ENCODE data around the gene BCHE. TPM values are rescaled to one million over a fixed set of nuclear protein-coding genes. Genes with fewer than 3 reads are reported as not detected.

BCHE gene
- total RNA-seq, 4 donors from 2014 or later = 31.8 to 96.2 (median 49.3) TPM

DNA sequence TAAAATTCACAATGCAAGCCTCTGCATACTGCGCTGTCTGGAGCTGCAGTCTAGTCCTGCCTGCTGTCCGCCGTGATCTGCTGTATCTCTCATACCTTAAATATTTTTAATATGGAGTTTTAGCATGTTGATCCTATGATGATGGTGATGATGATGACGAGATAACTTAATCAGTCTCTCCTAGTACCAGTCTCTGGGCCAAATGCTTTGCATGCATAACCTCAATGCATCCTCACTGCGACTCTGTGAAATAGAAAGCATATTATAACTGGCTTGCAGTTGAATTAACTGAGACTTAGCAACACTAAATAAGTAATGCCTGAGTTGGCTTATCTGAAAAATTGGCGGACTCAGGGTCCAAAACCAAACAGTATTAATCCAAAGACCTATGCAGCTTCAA is 38.4 kb upstream of the BCHE start:
- no peak overlapping the region for H3K27ac ChIP-seq
- TF ChIP-seq, protein P1, sequence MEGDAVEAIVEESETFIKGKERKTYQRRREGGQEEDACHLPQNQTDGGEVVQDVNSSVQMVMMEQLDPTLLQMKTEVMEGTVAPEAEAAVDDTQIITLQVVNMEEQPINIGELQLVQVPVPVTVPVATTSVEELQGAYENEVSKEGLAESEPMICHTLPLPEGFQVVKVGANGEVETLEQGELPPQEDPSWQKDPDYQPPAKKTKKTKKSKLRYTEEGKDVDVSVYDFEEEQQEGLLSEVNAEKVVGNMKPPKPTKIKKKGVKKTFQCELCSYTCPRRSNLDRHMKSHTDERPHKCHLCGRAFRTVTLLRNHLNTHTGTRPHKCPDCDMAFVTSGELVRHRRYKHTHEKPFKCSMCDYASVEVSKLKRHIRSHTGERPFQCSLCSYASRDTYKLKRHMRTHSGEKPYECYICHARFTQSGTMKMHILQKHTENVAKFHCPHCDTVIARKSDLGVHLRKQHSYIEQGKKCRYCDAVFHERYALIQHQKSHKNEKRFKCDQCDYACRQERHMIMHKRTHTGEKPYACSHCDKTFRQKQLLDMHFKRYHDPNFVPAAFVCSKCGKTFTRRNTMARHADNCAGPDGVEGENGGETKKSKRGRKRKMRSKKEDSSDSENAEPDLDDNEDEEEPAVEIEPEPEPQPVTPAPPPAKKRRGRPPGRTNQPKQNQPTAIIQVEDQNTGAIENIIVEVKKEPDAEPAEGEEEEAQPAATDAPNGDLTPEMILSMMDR (IDR thresholded peaks at IDR 0.05) = no peak
- TF ChIP-seq EP300 (IDR thresholded peaks at IDR 0.05) = no peak
- TF ChIP-seq POLR2A (IDR thresholded peaks at IDR 0.05) = no peak
- TF ChIP-seq POLR2AphosphoS5 (IDR thresholded peaks at IDR 0.05) = no peak
- no peak for ATAC-seq

DNA sequence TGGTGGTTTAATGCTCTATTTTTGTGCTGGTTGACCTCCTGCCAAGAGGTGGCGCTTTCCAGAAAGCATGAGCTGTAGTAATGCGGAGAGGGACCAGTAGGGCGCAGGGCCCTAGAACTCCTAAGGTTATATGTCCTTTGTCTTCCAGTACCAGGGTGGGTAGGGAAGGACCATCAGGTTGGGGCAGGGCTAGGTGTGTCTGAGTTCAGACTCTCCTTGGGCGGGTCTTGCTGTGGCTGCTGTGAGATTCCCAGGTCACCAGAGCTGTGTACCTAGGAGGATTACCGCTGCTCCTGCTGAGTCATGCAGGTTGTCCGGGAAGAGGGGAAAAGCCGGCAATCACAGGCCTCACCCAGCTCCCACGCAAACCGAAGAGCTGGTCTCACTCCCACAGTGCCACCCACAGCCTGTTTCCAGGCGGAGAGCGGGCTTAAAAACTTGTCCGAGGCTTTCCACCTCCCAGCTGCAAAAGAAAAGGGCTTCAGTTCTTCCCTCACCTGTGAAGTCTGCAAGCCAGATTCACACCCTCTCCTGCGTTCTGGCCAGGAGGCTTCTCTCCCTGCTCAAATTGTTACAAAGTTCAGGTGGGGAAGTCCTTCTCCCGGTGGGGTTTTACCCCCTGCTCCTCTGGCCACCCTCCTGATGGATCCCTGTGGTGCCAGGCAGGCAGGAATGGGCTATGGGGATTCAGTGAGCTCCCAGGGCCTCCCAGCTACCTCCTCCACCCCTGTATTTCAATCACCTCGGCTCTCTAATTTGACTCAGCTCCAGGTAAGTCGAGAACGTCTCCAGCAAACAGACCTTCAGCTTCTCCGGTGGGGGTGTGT is 37.7 kb upstream of the BCHE start:
- H3K27ac ChIP-seq = no peak overlapping the region
- no peak overlapping the region for H3K4me3 ChIP-seq
- H3K36me3 ChIP-seq = no peaks in the 10 kb centered on the region
- H3K27me3 ChIP-seq = no peaks in the 10 kb centered on the region
- TF ChIP-seq POLR2AphosphoS5 (IDR thresholded peaks at IDR 0.05) (no peak), POLR2A (IDR thresholded peaks at IDR 0.05) (no peak), EP300 (IDR thresholded peaks at IDR 0.05) (no peak)
- TF ChIP-seq, protein P1 (IDR thresholded peaks at IDR 0.05) = no peak
- no peaks in the 10 kb centered on the region for H3K9me3 ChIP-seq
- H3K4me1 ChIP-seq = no peaks in the 10 kb centered on the region
- ATAC-seq = no peak
- WGBS, 2 donors (ENCODE audit: low coverage in 1 of 2) = 83 to 100% methylated on average over 2 to 9 of the region's 18 CpGs

More for the DNA sequence above, 38.4 kb upstream of the BCHE start:
- no peaks in the 10 kb centered on the region for H3K36me3 ChIP-seq
- no peak overlapping the region for H3K4me3 ChIP-seq
- 82 to 90% methylated on average over 2 to 4 of the region's 6 CpGs for WGBS, 2 donors (ENCODE audit: low coverage in 1 of 2)
- no peaks in the 10 kb centered on the region for H3K27me3 ChIP-seq
- no peaks in the 10 kb centered on the region for H3K9me3 ChIP-seq
- no peaks in the 10 kb centered on the region for H3K4me1 ChIP-seq

DNA sequence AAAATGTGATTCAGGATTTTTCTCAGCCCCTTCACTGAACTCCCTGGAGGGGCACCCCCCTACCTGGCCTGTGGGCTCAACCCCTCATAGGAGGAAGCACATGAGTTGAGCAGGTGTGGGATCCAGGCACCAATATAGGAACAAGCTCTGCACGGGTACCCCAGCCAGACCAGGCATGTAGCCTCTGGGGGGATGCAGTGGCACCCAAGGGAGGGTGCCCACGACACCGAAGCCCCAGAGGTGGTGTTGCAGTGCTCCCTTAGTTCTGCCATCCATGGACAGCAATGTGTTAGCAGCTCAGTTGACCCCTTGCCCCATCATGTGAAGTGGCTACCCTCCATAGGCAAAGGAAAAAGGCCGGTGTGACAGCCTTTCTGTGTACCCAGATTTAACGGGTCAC is 30.9 kb upstream of the BCHE start:
- no peaks in the 10 kb centered on the region for H3K27me3 ChIP-seq
- H3K4me1 ChIP-seq = no peaks in the 10 kb centered on the region
- no peak overlapping the region for H3K27ac ChIP-seq
- no peak overlapping the region for H3K4me3 ChIP-seq
- H3K36me3 ChIP-seq = no peaks in the 10 kb centered on the region
- TF ChIP-seq POLR2A (IDR thresholded peaks at IDR 0.05) = no peak
- no peak for TF ChIP-seq EP300 (IDR thresholded peaks at IDR 0.05)
- no peak for TF ChIP-seq POLR2AphosphoS5 (IDR thresholded peaks at IDR 0.05)
- TF ChIP-seq, protein P1 (IDR thresholded peaks at IDR 0.05) = no peak
- no peaks in the 10 kb centered on the region for H3K9me3 ChIP-seq
- 90 to 93% methylated on average over 2 to 3 of the region's 5 CpGs for WGBS, 2 donors (ENCODE audit: low coverage in 1 of 2)
- ATAC-seq = no peak

DNA sequence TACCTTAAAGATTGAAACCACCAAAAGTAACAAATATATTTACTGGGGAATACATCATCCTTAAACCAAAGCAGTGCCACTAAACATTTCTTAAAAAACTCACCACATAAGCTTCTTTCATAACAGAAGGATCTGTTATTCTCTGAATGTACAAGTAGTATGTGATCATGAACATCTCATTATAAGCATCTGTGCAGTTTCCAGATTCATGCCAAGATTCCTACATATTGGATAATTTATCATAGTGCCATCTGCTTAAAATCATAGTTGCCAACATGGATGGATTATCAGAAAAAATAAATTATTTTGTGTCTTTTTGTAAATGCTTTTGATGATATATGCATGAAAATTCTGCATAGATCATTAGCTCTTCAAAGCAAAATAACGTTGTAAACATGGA is 21.8 kb upstream of the BCHE start:
- no peak overlapping the region for H3K27ac ChIP-seq
- H3K27me3 ChIP-seq = no peaks in the 10 kb centered on the region
- H3K4me3 ChIP-seq = no peak overlapping the region
- H3K4me1 ChIP-seq = no peaks in the 10 kb centered on the region
- no peaks in the 10 kb centered on the region for H3K9me3 ChIP-seq
- no peak for TF ChIP-seq EP300 (IDR thresholded peaks at IDR 0.05)
- TF ChIP-seq POLR2A (IDR thresholded peaks at IDR 0.05) = no peak
- TF ChIP-seq, protein P1 (IDR thresholded peaks at IDR 0.05) = no peak
- TF ChIP-seq POLR2AphosphoS5 (IDR thresholded peaks at IDR 0.05) = no peak
- 59 to 100% methylated on average over 1 of the region's 1 CpG for WGBS, 2 donors (ENCODE audit: low coverage in 1 of 2)
- H3K36me3 ChIP-seq = no peaks in the 10 kb centered on the region
- no peak for ATAC-seq

DNA sequence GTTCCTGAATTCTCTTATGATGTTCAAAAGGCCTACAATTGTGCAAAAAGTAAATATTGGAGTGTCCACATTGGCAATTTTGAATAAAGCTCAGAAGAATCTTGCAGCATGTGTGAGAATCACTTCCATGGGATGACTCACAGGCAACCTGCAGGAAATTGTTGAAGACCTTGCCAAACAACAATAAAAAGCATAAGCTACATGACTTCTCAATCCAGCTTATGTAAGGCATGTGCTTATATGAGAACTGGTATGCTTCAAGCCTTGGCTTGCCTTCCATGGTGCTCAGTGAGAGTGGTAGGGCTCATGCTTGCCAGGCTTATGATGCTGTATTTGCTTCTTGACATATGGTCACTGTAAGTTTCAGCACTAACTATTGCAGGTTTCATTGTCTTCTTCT is 18.4 kb upstream of the BCHE start:
- TF ChIP-seq EP300 (IDR thresholded peaks at IDR 0.05) = no peak
- no peak for TF ChIP-seq POLR2AphosphoS5 (IDR thresholded peaks at IDR 0.05)
- TF ChIP-seq POLR2A (IDR thresholded peaks at IDR 0.05) = no peak
- TF ChIP-seq, protein P1 (IDR thresholded peaks at IDR 0.05) = no peak
- H3K27me3 ChIP-seq = no peaks in the 10 kb centered on the region
- no peak overlapping the region for H3K27ac ChIP-seq
- no peaks in the 10 kb centered on the region for H3K9me3 ChIP-seq
- H3K4me1 ChIP-seq = peaks cover 0 to 9% (median 0%) of the 10 kb centered on the region in 3 donors
- no peaks in the 10 kb centered on the region for H3K36me3 ChIP-seq
- H3K4me3 ChIP-seq = no peak overlapping the region
- no peak for ATAC-seq
